GM19239 (cell line): ENCODE measurements around the gene MEGF11.

ENCODE experiments used
- DNase-seq: peaks from one replicate; pipeline ENCODE4 v3.0.0; 2011; ENCODE audit warnings: low spot score; ENCODE audit not compliant: insufficient read length
- FAIRE-seq: peaks from 2 replicates; lab custom pipeline; 2011; peaks lifted over from hg19 to GRCh38; lab: Jason Lieb, UNC

MEGF11 gene

DNA sequence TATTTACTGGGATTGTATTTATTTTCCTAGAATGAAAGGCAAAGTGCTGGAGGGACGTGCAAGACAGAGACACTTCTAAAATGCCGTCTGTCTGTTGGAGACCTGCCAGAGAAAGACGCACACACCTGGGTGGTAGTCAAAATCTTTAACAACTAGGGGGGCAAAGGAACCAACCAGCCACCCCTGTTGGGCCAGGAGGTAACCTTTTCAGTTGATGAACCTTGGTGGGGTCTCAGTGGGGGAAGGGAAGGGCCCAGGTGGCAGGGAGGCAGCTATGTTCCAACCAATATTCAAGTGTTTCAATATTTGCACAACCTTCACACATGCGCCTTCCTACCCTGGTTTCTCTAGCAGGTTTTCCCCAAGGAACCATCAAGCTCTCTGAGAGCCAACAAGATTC is 99.0 kb downstream of the MEGF11 start:
- DNase-seq = no peak
- no peak for FAIRE-seq

DNA sequence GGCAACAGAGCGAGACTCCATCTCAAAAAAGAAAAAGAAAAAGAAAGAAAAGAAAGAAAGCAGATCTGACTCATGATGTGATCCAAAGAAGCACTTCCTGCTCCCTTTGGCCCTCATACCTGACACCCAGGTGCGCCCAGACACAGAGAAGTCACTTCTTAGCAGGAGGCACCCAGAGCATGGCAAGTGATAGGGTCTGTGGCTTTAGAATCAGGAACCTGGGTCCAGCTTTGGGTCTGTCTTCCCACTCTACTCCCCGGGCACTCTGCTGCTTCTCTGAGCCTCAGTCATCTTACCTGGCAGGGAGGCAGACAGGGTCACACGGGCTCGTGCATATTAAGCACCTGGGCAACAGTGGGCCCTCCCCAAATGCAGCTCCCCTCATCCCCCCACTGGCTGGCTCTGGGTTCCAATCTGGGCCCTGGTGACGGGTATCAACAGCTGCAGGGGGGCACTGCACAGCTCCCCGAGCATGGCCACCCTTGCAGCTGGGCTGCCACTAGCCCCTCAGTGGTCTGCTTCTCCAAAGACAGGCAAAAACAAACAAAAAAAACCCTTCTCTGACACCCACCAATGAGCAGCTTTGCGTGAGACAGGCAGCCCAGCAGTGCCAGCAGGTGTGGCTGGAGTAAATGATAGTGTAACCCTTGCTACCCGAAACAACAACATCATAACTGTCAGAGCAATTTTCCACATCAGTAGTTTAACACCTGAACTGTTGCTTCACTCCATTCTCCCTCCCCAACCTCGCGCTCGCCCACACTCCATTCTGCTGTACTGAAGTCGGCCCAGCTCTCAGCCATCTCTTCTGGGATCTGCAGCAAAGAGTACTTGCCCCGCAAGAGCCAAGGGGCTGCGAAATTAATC is 99.8 kb downstream of the MEGF11 start:
- FAIRE-seq (peak; percentile 99), DNase-seq (peak; percentile 64)

DNA sequence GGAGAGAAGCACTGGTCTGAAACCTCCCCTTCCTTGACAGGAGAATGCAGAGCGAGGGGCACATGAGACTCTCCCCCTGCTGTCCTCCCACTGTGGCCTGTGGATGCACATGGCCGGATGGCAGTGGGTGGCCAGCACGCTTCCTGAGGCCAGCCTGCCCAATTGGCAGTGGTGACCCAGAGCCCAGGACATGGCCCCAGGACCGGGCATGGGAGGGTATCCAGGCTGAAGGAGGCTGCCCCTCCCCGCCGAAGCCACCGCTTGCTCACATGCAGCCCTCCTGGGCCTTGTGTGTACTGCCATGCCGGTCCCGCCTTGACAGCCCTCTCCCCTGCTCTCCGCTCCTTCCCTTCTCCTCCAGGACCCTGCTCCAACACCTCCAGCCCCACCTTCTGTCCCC is 100.9 kb downstream of the MEGF11 start:
- DNase-seq (no peak), FAIRE-seq (no peak)

DNA sequence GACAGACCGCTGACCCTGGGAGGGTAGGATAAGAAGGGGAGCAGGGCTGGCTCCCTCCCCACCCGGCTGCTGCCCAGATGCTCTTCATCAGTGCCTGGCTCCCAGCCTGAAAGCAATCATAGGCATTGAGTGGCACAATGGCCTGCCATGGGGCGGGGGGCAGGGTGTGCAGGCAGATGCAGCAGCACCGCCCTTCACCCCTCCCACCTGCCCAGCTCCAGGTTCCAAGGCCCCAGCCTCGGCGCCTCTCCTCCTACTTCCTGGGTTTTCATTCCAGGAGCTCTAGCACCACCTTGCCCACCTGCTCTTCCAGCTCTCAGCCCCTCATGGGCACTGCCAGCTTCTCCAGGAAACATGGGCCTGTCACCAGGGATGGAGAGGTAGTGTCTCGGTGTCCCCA is 101.7 kb downstream of the MEGF11 start:
- DNase-seq = no peak
- no peak for FAIRE-seq

DNA sequence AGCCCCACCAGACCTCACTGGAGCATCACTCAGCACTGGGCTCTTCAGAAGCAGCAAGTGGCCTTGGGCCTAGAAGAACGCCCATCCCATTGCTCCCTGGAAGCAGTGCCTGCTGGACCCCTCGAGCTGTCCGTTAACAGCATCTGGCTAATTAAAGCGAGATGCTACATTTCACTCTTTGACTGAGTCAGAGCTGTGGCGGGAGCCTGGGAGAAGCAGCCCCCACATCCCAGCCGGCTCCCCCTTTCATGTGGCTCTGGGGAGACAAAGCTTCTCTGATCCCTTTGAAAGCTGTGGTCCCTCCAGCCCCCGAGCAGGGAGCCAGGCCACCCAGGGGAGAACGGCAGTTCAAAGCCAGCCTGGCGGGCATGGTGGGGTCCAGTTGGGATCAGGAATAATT is 103.7 kb downstream of the MEGF11 start:
- FAIRE-seq (no peak), DNase-seq (no peak)

DNA sequence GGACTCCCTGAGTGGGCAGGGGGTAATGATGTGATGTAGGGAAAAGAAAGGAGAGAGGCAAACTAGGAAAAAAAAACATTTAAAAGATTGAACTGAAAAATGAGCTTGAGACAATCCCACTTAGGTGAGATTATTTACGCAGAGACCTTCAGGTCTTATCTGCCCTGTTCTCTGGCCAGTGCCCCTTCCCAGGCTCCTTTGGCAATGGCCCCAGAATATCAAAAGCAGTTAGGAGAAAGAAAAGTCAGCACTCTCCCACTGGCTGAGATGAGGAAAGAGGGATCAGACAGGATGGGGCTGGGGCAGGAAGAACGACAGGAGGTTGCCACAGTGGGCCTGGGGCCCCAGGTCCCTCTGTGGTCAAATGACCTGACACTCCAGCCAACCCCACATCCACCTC is 105.4 kb downstream of the MEGF11 start:
- DNase-seq = no peak
- FAIRE-seq = no peak

DNA sequence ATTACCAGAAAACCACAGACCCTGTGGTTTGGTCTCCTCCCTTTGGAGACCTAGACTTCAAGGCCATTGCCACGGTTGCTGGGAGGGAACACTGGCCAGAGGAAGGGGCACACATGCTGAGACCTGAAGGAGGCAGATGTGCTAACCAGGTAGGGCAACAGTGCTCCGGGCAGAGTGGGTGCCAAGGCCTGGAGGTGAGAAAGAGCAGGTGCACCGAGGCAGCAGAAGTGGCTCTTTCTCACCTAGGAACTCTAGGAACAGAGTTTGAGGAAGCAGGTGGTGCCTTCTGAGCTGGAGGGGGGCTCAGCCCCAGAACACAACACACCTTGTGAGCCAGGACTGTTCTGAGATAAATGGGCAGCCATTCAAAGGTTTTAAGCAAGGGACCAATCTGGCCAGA is 106.1 kb downstream of the MEGF11 start:
- DNase-seq (no peak), FAIRE-seq (no peak)

DNA sequence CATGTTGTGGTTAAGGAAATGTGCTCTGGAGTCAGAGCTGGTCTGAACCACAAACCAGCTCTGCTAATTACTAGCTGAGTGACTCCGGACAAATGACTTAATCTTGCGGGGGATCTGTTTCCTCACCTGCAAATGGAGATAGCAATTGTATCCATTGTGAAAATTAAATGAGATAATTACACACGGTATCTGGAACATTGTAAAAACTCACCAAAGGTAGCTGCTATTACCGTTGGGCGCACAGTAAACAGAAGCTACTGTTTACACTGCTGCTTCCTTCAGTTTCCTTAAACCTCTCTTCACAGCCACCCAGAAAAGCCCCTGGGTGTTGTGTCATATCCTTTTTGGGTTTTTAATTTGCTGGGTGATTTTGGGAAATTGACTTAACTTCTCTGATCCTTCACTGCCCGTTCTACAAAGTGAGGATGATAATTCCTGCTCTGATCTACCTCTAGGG is 107.8 kb downstream of the MEGF11 start:
- FAIRE-seq = peak; percentile 49
- no peak for DNase-seq

DNA sequence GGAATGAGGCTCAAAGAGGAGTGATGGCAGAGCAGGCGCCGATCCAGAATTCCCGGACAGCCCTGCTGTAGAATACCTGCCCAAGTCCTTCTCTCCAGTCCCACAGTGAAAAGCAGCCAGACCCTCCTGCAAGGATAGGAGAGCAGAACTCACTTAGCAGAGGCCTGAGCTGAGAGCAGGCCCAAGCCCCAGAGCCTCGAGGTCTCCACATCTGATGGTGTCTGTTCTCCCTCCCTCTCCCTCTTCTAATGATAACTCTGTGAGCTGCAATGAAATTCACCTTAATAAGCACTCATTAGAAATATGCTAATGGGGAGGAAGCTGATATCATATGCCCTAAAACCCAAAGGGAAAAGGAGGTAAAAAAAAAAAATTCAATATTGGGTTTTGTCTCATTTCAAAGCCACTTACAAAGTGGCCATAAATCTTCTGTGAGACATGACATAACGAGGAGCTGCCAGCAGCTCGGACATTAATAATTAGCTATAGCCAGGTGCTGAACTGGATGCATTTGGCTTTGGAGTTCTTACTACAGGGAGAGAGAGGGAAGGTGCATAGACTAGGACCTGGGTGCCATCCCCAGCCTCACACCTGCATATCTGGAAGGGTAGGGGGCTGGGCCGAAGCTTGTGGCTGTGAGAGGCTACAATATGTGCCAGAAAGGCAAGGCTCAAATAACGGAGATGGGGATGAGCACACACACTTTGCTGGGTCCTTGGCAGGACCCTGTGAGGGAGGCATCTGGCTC is 108.4 kb downstream of the MEGF11 start:
- no peak for FAIRE-seq
- no peak for DNase-seq

DNA sequence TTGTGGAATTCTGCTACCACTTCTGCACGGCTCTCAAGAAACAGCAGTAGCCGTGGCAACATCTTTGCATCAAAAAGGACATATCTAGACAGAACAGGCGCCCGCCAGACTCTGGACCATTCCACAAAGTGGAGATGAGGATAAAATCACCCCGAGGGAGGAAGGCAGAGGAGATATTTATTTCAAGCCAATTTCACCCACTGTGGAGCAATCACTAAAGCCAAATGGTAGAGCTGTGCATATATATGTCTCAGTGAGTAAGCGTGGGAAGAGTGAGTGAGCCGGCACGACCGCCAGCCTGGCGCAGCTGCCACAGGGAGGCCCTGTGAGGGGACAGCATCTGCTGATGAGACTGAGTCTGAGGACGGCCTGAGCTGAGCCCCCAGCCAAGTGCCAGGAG is 111.3 kb downstream of the MEGF11 start:
- FAIRE-seq (no peak), DNase-seq (no peak)

DNA sequence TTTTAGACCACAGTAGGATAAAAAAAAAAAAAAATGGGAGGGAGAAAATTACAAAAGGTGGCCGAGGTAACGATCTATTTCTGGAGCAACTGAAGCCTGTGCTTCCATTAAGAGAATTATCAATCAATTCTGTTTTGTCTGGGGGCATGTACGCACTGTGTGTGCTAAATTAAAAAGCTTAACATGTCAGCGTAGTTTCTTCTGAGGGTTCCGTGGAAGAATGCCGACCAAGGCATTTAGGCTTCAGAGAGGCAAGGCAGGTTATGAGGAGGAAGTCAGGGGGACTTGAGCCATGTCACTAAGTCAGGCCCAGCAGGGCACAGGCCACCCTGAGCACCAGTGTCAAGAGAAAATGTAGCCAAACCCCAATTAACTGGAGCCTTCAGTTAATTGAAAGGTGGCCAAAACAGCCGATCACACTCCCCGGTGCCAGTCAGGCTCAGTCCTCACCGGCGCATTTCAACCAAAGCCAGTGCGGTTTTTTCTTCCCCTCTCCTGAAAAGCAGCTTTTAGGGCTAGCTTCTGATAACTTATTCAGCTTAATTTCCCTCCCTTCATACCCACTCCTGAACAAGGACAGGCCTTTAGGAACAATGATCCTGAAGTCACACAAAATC is 113.9 kb downstream of the MEGF11 start:
- DNase-seq = no peak
- no peak for FAIRE-seq

DNA sequence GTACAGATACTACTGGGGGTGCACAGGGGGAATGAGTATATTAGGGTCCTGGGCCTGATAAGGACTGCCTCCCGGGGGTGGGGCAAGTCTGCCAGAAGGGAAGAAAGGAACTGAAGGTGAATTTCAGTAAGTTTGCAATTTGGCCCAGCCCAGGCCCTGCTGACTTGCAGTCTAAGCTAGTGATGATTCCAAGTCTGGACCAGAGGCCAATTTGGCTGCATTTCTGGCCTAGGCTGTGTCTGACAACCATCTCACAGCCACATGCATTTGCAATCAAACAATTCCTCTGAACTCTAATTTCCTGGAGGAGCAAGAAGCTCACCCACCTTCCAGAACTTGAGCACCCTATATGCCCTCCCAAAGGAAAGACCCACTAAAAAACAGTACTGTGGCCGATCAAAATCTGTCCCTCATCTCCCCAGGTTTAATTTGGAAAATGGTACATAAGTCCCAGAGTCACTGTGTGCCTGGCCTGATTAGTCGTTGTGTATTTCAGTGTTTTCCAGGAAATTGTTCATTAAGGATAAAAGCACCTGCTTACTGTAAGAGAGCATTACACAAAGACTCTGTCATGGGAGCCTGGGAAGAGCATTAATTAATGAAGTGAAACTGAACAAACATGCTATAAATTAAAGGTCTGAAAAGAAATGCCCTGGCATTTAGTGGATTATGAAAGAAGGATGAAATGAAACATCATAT is 114.5 kb downstream of the MEGF11 start:
- FAIRE-seq (no peak), DNase-seq (no peak)

DNA sequence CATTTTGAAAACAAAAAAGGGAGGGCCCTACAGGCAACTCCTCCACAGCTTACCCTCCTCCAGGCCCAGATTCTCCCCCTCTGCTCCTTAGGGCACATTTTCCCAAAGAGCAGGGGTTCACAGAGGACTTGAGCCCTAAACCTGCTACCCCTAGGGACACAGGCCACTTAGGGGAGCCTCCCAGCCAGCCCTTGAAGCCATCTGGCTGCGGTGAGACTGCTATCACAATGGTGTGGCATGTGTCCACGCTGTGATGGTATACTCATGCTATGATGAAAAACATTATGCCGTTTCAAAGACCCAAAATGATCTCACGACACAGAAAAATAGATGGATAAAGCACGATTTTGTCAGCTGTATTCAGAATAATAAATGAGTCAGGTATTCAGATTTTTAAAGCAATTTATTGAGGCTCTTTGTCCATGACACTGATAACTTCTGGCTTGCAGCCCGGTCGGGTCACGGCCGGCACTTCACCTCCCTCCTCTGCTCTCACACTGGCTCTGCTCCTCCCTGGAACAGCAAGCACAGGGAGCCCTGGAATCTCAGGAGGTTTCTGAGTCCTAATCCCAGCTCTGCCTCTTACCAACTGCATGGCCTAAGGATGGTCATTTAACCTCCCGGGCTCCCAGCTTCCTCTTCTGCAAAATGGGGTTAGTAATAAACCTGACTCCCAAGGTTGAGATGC is 115.3 kb downstream of the MEGF11 start:
- DNase-seq (no peak), FAIRE-seq (no peak)

DNA sequence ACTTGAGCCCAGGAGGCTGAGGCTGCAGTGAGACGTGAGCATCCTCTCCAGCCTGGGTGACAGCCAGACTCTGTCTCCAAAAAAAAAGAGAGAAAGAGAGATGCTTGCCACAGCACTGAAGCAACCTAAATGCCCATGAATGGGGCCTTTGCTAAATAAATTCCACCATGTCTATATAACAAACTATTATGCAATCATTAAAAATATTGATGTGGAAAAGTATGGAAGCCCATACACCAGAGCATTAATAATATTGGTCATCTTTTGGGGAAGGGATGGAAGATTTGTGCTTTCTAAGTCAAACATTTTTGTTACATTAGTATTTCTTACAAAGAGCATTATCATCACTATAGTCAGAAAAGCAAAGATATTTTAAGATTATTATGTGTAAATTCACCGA is 116.6 kb downstream of the MEGF11 start:
- no peak for DNase-seq
- no peak for FAIRE-seq

DNA sequence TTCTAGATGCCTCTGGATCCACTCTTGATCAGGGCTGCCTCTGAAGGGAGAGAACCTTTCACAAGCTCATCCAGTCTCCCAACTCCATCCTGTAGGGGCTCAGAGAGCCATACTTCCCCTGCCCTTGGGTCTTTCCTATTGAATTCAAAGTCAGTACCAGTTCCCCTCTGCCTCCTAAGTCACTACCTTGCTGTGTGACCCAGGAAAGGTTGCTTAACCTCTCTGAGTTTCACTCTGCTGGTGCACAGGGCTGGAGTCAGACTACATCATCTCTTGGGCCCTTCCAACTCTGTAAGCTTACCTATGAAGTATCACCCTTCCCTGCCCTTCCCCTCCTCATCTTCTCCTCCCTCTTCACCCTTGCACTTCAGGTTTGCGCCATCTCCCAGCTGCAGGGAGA is 117.9 kb downstream of the MEGF11 start:
- DNase-seq (no peak), FAIRE-seq (no peak)

DNA sequence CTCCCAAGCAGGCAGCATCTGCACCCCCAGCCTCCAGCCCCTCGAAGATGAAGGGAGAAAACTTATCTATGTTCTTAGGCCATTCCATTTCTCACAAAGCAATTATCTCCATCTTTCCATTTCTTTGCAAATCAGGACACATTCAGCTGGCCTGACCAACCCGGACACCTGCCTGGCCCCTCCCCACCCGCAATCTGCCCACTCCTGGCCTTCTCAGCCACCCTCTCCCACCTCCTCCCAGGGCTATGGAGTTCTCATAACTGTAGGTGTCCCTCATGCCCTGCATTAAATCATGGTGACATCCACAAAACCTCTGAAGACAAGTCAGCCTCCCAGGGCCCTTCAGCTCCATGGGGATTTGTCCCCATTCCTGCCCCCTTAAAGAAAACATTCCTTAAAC is 119.3 kb downstream of the MEGF11 start:
- DNase-seq (no peak), FAIRE-seq (no peak)

DNA sequence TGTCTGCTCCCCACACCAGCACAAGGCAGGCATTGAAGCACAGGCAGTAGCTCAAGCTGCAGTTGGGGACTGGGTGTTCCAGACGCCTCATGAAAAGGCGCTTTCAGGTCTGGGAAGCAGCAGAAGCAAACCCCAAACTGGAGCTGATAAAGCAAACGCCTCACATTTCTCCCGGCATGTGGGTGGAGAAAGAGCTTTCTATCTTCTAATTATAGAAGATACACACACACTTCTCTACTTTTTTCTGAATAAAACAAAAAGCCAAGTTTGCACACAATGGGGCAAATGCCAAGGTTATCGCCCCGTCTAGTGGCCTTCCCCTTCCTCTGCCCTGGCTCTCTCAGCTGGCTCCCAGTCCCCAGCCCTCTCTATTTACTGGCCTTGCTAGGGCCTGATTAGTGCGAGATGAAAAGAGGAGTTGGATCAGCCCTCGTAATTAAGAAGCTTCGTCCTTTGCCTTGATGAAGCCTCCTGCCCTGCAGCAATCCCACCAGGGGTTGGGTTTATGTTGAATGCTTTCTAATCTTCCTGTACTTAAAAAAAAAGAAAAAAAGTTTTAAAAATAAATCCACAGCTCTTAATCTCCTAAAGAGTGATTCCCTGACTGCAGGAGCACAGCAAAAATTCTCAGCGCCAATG is 120.2 kb downstream of the MEGF11 start:
- FAIRE-seq (no peak), DNase-seq (no peak)

DNA sequence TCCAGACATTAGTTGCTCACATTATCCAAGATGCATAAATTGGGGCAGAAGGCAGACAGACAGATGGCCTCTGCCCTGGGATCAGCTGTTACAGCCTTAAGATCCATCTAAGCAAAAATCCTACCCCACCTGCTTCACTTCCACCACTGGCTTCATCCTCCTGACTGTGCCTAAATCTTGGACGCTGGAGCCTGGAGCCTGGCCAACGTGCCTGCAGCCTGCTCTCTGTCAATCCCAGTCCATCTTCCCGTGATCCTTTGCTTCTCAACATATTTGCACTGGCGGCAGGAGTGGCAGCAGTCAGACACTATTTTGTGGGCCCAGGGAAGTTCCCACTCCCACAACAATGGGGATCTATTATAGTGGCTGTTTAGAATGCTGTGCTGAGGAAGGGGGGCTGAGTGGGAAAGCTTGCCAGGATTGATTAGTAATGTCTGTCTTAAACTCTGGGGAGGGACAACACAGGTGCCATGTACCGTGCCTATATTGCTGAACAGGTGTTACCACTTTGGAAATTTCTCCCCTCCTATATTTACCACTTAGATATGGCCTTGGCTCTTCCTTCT is 121.2 kb downstream of the MEGF11 start:
- no peak for DNase-seq
- no peak for FAIRE-seq

DNA sequence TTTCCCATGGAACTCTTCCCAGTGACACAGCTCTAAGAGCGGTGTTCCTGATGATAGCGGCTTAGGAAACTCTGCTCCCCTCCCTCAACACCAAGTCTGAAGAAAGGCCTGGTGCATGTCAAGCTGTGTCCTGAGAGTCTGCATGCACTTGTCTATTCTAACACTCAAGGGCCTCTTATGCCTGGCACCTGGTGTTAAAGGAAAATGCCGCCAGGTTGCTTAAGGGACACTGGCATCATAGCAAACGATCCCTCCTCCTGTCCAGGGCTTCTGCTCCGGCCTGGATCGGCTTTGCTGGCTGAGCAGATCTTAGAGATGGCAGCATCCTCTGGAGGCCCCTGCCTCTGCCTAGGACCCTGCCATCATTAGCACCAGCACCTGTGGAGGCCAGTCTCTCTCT is 121.7 kb downstream of the MEGF11 start:
- FAIRE-seq = no peak
- no peak for DNase-seq
